ENCODE data around the gene SCMH1. TPM values are rescaled to one million over a fixed set of nuclear protein-coding genes. Genes with fewer than 3 reads are reported as not detected.

Gene SCMH1
- total RNA-seq, 4 donors from 2014 or later, result 27.6 to 105 (median 48.5) TPM

DNA sequence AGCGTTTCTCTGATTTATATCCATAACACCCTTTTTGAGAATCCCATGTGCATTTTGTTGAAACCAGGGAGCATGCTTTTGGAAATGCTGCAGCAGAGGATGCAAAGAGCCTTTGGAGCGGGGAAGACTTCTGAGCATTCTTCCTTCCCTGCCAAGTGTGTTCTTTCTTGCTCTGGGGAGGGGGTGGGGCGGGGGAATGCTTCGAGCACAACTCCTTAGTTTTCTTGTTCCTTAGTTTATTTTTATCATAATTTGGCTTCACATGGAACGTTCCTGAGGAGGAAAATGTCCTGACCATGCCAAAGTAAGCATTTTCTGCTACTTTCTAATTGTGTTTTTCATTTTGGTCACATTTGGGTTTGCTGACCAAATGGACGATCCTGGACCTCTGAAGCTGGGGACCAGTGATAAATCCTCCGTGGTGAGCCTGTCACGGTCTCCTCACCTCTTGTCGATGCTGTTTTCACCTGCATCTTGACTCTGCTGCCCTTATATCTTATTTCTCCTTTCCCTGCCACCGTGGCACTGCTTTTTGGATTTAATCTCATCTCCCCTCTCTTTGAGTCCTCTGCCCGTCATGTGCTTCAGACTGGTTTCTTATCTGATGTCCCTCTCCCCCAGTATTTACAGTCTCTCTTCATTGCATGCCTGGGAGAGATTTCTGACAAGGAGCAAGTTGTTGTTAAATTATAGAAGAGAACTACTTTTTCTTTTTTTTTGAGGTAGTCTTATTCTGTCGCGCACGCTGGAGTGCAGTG lies 260.2 kb downstream of the SCMH1 start:
- no peak for TF ChIP-seq POLR2A (IDR thresholded peaks at IDR 0.05)
- TF ChIP-seq, protein P1, sequence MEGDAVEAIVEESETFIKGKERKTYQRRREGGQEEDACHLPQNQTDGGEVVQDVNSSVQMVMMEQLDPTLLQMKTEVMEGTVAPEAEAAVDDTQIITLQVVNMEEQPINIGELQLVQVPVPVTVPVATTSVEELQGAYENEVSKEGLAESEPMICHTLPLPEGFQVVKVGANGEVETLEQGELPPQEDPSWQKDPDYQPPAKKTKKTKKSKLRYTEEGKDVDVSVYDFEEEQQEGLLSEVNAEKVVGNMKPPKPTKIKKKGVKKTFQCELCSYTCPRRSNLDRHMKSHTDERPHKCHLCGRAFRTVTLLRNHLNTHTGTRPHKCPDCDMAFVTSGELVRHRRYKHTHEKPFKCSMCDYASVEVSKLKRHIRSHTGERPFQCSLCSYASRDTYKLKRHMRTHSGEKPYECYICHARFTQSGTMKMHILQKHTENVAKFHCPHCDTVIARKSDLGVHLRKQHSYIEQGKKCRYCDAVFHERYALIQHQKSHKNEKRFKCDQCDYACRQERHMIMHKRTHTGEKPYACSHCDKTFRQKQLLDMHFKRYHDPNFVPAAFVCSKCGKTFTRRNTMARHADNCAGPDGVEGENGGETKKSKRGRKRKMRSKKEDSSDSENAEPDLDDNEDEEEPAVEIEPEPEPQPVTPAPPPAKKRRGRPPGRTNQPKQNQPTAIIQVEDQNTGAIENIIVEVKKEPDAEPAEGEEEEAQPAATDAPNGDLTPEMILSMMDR (IDR thresholded peaks at IDR 0.05), result no peak
- peaks cover 5 to 13% of the 10 kb centered on the region in 2 donors for H3K4me1 ChIP-seq
- no peaks in the 10 kb centered on the region for H3K27me3 ChIP-seq
- intact Hi-C loops (cut with DNase I; ENCODE audit: low total_unique reads), result no loop called here
- peak overlapping the region; percentile 5 to 54 for H3K4me3 ChIP-seq
- DNase-seq, result peak; percentile 40 to 45
- no peaks in the 10 kb centered on the region for H3K9me3 ChIP-seq
- peak overlapping the region; percentile 97 to 98 for H3K27ac ChIP-seq
- H3K36me3 ChIP-seq, result no peaks in the 10 kb centered on the region

DNA sequence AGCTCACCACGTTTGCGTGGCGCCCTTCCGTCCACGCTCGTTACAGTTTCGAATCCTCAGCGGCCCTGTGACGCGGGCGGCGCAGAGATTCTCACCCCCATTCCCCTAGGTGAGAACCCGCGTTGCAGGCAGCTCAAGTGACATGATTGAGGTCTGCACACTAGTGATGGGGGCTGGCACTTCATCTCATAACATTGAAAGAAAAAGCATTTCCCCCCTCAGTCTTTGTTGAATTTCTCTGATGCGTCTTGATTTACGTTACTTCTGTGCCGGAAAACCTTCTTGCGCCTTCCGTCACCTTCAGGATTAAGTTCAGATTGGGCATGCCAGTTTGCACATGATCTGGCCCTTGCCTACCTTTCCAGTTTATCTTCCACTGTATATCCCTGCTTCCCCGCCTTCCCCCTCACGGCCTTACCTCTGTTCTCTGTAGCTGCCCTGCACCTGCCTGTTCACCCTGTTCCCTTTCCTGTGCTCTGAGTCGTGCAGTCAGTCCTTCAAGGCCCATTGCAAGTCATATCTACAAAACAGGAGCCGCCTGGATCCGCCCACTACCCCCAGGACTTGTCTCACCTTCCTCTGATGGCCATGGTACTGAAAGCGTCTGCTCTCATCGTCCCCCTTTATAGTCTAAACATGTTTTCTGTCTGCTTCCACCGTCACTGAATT lies 261.5 kb downstream of the SCMH1 start:
- TF ChIP-seq POLR2A (IDR thresholded peaks at IDR 0.05), result no peak
- TF ChIP-seq, protein P1 (IDR thresholded peaks at IDR 0.05), result no peak
- intact Hi-C loops (cut with DNase I; ENCODE audit: low total_unique reads), result no loop called here
- Histone ChIP-seq H3K4me1 (peaks cover 5 to 10% of the 10 kb centered on the region in 2 donors), H3K36me3 (no peaks in the 10 kb centered on the region), H3K27ac (peak overlapping the region; percentile 97 to 98), H3K4me3 (peak overlapping the region; percentile 54 to 62), H3K9me3 (no peaks in the 10 kb centered on the region), H3K27me3 (no peaks in the 10 kb centered on the region)
- peak; percentile 29 to 33 for DNase-seq

DNA sequence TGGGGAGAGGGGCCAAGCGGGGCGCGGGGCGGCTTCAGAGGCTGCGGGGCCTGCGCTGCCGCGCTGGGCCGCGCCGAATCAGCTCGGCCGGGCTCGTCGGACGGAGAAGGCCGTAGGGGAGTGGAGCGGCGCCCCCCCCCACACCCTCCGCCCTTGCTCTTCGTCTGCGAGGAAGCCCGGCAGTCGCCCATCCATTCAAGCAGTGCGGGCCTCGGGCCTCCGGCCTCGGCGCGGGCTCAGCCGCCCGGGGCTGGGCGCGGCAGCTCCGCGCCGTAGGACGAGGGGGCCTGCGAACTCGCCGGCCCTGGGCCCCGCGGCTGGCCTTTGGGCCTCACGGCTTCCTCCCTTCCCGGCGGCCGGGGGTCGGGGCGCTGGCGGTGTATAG lies 262.0 kb downstream of the SCMH1 start:
- no peaks in the 10 kb centered on the region for H3K27me3 ChIP-seq
- TF ChIP-seq, protein P1 (IDR thresholded peaks at IDR 0.05), result no peak
- no peak for TF ChIP-seq POLR2A (IDR thresholded peaks at IDR 0.05)
- no peaks in the 10 kb centered on the region for H3K9me3 ChIP-seq
- no peaks in the 10 kb centered on the region for H3K36me3 ChIP-seq
- peaks cover 5 to 10% of the 10 kb centered on the region in 2 donors for H3K4me1 ChIP-seq
- DNase-seq, result no peak
- H3K4me3 ChIP-seq, result peak overlapping the region; percentile 54 to 62
- intact Hi-C loops (cut with DNase I; ENCODE audit: low total_unique reads), result no loop called here
- peak overlapping the region; percentile 97 to 98 for H3K27ac ChIP-seq

DNA sequence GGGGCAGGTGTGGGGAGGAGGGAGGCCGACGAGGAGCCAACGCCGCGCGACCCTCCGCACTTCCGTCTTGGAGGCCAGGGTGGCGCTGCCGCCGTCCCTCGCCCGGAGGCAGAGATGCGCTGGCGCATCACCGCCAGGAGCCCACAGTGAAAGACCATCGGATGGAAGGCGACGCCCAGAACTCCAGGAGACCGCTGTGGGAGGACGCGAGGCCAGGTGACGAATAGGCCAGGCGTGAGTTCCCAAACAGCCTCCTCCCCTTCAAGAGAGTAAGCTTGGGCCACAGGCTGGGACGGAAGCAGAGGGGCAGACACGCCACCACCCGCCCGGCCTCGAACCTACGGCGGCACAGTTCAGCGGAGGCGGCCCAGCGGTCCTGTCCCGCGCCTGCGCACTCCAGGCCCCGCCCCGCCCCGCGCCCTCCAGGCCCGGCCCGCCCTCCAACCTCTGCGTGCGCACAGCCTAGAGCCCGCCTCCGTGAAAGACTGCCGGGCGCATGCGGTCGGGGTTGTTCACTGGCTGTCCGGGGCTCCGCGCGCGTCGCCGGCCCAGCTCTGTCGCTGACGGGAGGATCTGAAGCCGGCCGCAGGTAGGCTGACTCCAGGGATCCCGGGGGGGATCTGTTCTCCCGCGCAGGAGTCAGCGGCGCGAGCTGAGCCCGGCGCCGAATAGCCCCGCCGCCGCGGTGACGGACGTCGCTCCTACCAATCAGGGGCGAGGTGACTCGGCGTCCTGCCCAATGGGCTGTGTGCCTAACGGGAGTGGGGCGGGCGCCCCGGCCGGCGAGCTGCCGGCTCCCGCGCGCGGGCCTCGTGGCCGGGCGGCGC lies 262.7 kb downstream of the SCMH1 start, which contains the start of gene CTPS1:
Gene CTPS1, plus strand, starts transcription at position 456 of the 827 bp plus-strand sequence. CDS start 3,595 bp downstream, outside the sequence.
- no peaks in the 10 kb centered on the region for H3K36me3 ChIP-seq
- peaks cover 5 to 10% of the 10 kb centered on the region in 2 donors for H3K4me1 ChIP-seq
- intact Hi-C loops (cut with DNase I; ENCODE audit: low total_unique reads), result no loop called here
- TF ChIP-seq, protein P1 (IDR thresholded peaks at IDR 0.05), result peak in 3 of 4 experiments; percentile 3 to 23 (median 9)
- TF ChIP-seq POLR2A (IDR thresholded peaks at IDR 0.05), result peak; percentile 64 to 90
- H3K27ac ChIP-seq, result peak within 1 kb of the TSS; percentile 97 to 98
- DNase-seq, result peak; percentile 95 to 97
- no peaks in the 10 kb centered on the region for H3K9me3 ChIP-seq
- H3K4me3 ChIP-seq, result peak within 1 kb of the TSS; percentile 54 to 62
- H3K27me3 ChIP-seq, result no peaks in the 10 kb centered on the region

Data from uterus (tissue), 4 donors.